GM06990 (cell line): Measurements from ENCODE around the gene B3GALT4.

Experiments
- DNase-seq: peaks from one replicate; pipeline ENCODE4 v3.0.0-alpha.2; 2011; ENCODE audit not compliant: insufficient read length; ENCODE audit errors: extremely low read depth
- H3K27me3 ChIP-seq: replicated peaks from 2 replicates; pipeline ENCODE4 v1.6.0; 2011; ENCODE audit warnings: low read length; ENCODE audit not compliant: control insufficient read depth, insufficient read depth
- H3K36me3 ChIP-seq: 2 replicates; pipeline ENCODE4 v1.5.1; 2011; ENCODE audit warnings: low read length; ENCODE audit not compliant: control insufficient read depth, insufficient read depth
- H3K4me3 ChIP-seq: replicated peaks from 2 replicates; pipeline ENCODE4 v1.5.1; 2011; ENCODE audit warnings: low read depth, mild to moderate bottlenecking, control low read depth, low read length
- CTCF ChIP-seq: IDR thresholded peaks from 2 replicates; pipeline ENCODE4 v1.5.1; 2011; ENCODE audit warnings: low read length, control low read depth, mild to moderate bottlenecking, inconsistent platforms; ENCODE audit not compliant: insufficient read depth, poor library complexity, severe bottlenecking

Gene B3GALT4

GRCh38 chr6:33317669-33318425 is 40.9 kb downstream of the B3GALT4 start, which contains the start of gene ZBTB22:
Gene ZBTB22 (minus strand): TSS chr6:33317744. CDS start chr6:33316916, 828 bp downstream.
- H3K27me3 ChIP-seq, result no peaks in the 10 kb centered on the region
- peak; percentile 93 for DNase-seq
- peaks cover 25% of the 10 kb centered on the region for H3K36me3 ChIP-seq
- TF ChIP-seq CTCF, result no peak
- peak within 1 kb of the TSS; percentile 73 for H3K4me3 ChIP-seq

- DNase-seq, result no peak
- TF ChIP-seq CTCF, result no peak
- H3K36me3 ChIP-seq, result peaks cover 25% of the 10 kb centered on the region
- peak overlapping the region; percentile 73 for H3K4me3 ChIP-seq
- no peaks in the 10 kb centered on the region for H3K27me3 ChIP-seq
Measured at GRCh38 chr6:33318426-33319073, 41.6 kb downstream of the B3GALT4 start.

- Histone ChIP-seq H3K36me3 (peaks cover 25% of the 10 kb centered on the region), H3K4me3 (no peak overlapping the region), H3K27me3 (no peaks in the 10 kb centered on the region)
- no peak for TF ChIP-seq CTCF
- no peak for DNase-seq
Measured at GRCh38 chr6:33319939-33320314, 43.0 kb downstream of the B3GALT4 start.

GRCh38 chr6:33320315-33321181 is 43.6 kb downstream of the B3GALT4 start:
- H3K36me3 ChIP-seq, result peaks cover 25% of the 10 kb centered on the region
- no peak overlapping the region for H3K4me3 ChIP-seq
- TF ChIP-seq CTCF, result no peak
- no peaks in the 10 kb centered on the region for H3K27me3 ChIP-seq
- DNase-seq, result no peak

- Histone ChIP-seq H3K36me3 (peaks cover 23% of the 10 kb centered on the region), H3K27me3 (no peaks in the 10 kb centered on the region), H3K4me3 (peak overlapping the region; percentile 97)
- no peak for DNase-seq
- no peak for TF ChIP-seq CTCF
Measured at GRCh38 chr6:33321227-33321626, 44.3 kb downstream of the B3GALT4 start.
